ENCODE results near the gene PPP3CA. TPM values are rescaled to one million over a fixed set of nuclear protein-coding genes. Genes with fewer than 3 reads are reported as not detected.

Gene PPP3CA
- total and polyA plus RNA-seq, 9 donors = 19.4 to 47.9 (median 37.9) TPM

GRCh38 chr4:101066626-101067170 lies 280.6 kb downstream of the PPP3CA start:
- no peak overlapping the region for H3K27ac ChIP-seq
- peaks cover 2% of the 10 kb centered on the region for H3K4me1 ChIP-seq (ENCODE audit: insufficient read depth)
- H3K4me3 ChIP-seq = no peak overlapping the region
- no peaks in the 10 kb centered on the region for H3K27me3 ChIP-seq
- H3K9me3 ChIP-seq = no peaks in the 10 kb centered on the region
- no peaks in the 10 kb centered on the region for H3K36me3 ChIP-seq
- DNase-seq = no peak
- WGBS, 3 donors = 74 to 87% (median 76%) methylated on average over 6 of the region's 6 CpGs
- intact Hi-C loops (cut with DNase I) = no loop called here
- TF ChIP-seq EP300 (IDR thresholded peaks at IDR 0.05) (no peak), POLR2A (IDR thresholded peaks at IDR 0.05) (no peak), CTCF (IDR thresholded peaks at IDR 0.05) (no peak)

DNA sequence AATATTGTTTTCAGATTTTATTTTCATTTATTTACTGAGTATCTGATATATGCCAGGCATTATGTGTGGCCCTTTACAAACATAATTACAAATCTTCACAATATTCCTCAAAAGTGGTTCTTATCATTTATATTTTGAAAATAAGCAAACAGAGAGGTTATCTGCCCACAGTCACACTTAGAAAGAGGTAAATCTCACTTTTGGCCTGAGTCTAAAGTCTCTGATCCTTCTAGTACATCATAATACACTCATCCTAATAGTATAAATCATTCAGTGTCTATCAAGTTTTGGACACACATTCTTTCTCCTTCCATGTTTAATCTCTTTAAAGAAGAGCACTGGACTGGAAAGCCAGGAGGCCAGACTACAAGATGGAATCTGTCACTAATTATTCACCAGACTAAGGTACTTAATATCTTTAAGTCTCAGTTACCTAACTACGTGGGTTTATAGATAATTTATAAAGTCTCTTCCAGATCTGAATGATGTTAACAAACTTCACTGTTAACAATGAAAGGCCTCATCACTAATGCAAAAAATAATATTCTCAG lies 281.3 kb downstream of the PPP3CA start:
- H3K4me3 ChIP-seq = no peak overlapping the region
- no peaks in the 10 kb centered on the region for H3K27me3 ChIP-seq
- no peak for TF ChIP-seq EP300 (IDR thresholded peaks at IDR 0.05)
- no peak for TF ChIP-seq CTCF (IDR thresholded peaks at IDR 0.05)
- no peak for TF ChIP-seq POLR2A (IDR thresholded peaks at IDR 0.05)
- H3K27ac ChIP-seq = no peak overlapping the region
- no peaks in the 10 kb centered on the region for H3K36me3 ChIP-seq
- H3K4me1 ChIP-seq (ENCODE audit: insufficient read depth) = peaks cover 1% of the 10 kb centered on the region
- intact Hi-C loops (cut with DNase I) = no loop called here
- WGBS, 3 donors = 84 to 89% (median 87%) methylated on average over 1 of the region's 1 CpG
- no peak for DNase-seq
- no peaks in the 10 kb centered on the region for H3K9me3 ChIP-seq

DNA sequence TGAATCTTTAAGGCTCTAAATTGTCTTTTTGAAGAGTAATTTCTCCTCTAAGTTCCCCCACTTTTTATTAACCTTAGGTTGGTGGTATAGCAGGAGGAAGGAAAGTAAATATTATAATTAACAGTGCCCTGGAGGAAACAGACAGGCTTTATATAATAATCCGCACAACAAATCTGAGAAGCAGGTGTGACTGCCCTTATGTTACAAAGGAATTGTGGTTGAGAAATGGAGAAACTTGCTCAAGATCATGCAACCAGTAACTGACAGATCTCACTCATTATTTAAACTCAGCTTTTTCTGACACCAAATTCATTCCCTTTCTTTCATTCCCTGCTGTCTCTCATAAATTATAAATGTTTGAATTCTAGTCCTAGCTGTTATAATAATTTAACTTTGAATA lies 282.0 kb downstream of the PPP3CA start:
- intact Hi-C loops (cut with DNase I) = no loop called here
- DNase-seq = no peak

GRCh38 chr4:101064541-101065180 lies 282.7 kb downstream of the PPP3CA start:
- Histone ChIP-seq H3K27ac (no peak overlapping the region), H3K4me1 (ENCODE audit: insufficient read depth) (no peaks in the 10 kb centered on the region), H3K36me3 (no peaks in the 10 kb centered on the region), H3K9me3 (no peaks in the 10 kb centered on the region), H3K27me3 (no peaks in the 10 kb centered on the region), H3K4me3 (no peak overlapping the region)
- 97 to 100% (median 97%) methylated on average over 1 of the region's 1 CpG for WGBS, 3 donors
- no peak for DNase-seq
- intact Hi-C loops (cut with DNase I) = no loop called here
- TF ChIP-seq EP300 (IDR thresholded peaks at IDR 0.05) = no peak
- TF ChIP-seq POLR2A (IDR thresholded peaks at IDR 0.05) = no peak
- no peak for TF ChIP-seq CTCF (IDR thresholded peaks at IDR 0.05)

More for the DNA sequence above, 282.0 kb downstream of the PPP3CA start:
- Histone ChIP-seq H3K4me1 (ENCODE audit: insufficient read depth) (no peaks in the 10 kb centered on the region), H3K4me3 (no peak overlapping the region), H3K27ac (no peak overlapping the region), H3K36me3 (no peaks in the 10 kb centered on the region), H3K27me3 (no peaks in the 10 kb centered on the region), H3K9me3 (no peaks in the 10 kb centered on the region)
- no peak for TF ChIP-seq CTCF (IDR thresholded peaks at IDR 0.05)
- TF ChIP-seq EP300 (IDR thresholded peaks at IDR 0.05) = no peak
- TF ChIP-seq POLR2A (IDR thresholded peaks at IDR 0.05) = no peak
- WGBS, 3 donors = 98 to 100% (median 100%) methylated on average over 1 of the region's 1 CpG
